ENCODE measurements around the gene SLC39A3.

SLC39A3 gene

GRCh38 chr19:2739602-2740313 is at the start of gene SLC39A3:
SLC39A3 (minus strand) TSS chr19:2740017; CDS start chr19:2737257, 2,760 bp downstream.
- peak; percentile 100 for DNase-seq

- DNase-seq = no peak
Observed at GRCh38 chr19:2788237-2788636, 48.4 kb upstream of the SLC39A3 start.

DNA sequence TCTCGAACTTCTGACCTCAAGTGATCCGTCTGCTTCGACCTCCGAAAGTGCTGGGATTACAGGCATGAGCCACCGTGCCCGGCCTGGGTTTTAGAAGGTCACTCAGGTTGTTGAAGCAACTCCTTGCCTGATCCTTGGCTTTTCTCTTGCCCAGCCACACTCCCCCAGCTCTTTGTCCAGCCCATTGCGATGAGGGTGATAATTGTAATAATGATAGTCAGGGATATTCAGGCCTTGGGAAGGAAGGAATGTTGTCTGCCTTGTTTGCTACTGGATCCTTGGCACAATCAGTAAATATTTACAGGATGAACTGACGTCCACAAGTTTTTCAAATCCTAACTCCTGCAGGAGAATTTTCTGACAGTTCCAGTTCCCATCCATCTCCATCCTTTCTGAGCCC is 47.3 kb upstream of the SLC39A3 start:
- DNase-seq = no peak

DNA sequence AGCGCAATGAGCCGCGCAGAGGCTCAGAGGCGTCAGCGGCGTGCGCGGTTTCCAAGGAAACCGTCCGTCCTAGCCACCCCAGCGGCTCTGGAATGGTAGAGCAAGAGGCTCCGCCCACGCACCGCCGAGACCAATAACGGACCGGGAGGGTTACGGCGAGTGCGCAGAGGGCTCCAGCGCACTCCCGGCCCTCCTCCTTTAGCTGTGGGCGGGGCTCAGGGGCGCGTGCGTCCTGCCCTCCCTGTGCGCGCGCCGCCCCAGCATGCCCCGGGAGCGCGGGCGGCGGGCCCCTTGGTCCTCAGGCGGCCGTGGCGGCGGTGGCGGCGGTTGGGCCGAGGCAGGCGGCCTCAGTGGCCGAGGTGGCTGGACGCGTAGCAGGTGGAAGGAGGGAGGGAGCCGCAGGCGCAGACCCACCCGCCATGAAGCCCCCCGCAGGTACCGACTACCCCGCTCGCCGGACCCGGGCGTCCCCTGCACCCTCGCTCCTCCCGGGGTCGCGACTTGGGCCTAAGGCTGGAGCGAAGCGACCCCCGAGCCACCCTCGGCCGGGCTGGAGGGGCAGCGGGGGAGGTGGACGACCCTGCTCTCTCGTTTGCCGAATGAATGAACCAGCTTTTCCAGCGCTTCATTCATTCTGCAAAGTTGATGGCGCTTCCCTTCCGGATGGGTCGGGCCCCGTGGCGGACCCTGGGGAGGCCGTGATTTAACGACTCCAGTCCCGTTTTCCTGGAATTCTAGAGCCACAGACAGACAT is 45.6 kb upstream of the SLC39A3 start, which contains the start of gene THOP1:
THOP1 (plus strand) TSS at position 260 of the 754 bp plus-strand sequence; CDS start at position 420, 160 bp downstream.
- DNase-seq = peak; percentile 99

DNA sequence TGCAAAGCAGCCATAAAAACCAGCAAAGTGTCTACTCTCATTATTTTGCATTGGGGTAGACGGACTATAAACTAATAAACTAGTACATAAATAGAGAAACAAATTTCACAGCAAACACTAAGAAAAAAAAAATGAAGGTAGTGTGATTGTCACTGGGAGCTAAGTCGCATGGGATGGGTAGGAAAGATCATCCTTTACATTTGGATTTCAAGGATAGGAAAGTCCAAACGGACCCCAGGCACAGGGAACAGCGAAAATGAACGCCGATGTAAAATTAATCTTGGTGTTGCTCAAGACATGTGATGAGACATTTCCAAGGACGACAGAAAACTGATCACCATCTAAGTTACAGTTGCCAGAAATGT is 43.9 kb upstream of the SLC39A3 start:
- no peak for DNase-seq

DNA sequence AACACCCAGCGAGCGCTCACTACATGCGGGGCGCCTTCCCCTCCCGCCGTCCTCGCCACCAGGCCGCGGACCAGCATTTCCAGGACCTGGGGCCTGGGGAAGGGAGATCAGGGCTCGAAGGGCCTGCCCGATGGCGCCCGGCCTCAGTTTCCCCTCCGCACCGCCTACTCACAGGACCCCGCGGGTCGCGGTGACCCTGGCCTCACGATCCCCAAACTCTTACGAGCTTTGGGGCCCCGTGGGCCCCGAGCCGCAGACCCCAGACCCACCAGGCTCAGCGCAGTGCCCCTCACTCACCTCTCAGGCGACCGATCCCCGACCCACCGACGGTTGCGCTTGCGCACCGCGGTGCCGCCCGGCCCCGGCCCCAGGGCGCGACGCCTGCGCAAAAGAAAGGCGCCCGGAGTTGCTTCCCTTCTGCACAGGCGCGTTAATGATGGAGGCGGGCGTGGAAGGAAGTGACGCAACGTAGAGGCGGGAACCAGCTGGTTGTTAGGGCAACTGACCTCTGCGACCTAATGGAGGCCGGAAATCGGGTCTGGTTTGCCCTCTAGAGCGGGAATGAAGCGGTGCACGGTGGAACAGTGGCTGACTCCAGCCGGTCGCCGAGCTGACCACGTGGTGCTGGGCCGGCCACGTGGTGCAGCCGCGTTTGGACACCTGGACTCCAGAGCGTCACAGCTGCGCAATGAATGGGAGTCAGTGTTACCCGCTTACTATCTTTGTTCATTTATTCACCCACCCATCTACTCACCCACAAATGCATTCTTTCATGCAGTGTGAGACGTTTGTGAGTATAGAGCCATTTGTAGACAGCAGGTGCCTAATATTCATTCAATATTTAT is 43.3 kb upstream of the SLC39A3 start, which contains the start of gene SGTA:
SGTA (minus strand) TSS at position 338 of the 845 bp plus-strand sequence. CDS start 14,205 bp downstream, outside the sequence.
- DNase-seq = peak; percentile 90 to 95

GRCh38 chr19:2782329-2782935 is 42.6 kb upstream of the SLC39A3 start:
- no peak for DNase-seq

GRCh38 chr19:2780284-2780683 is 40.5 kb upstream of the SLC39A3 start:
- DNase-seq = no peak

DNA sequence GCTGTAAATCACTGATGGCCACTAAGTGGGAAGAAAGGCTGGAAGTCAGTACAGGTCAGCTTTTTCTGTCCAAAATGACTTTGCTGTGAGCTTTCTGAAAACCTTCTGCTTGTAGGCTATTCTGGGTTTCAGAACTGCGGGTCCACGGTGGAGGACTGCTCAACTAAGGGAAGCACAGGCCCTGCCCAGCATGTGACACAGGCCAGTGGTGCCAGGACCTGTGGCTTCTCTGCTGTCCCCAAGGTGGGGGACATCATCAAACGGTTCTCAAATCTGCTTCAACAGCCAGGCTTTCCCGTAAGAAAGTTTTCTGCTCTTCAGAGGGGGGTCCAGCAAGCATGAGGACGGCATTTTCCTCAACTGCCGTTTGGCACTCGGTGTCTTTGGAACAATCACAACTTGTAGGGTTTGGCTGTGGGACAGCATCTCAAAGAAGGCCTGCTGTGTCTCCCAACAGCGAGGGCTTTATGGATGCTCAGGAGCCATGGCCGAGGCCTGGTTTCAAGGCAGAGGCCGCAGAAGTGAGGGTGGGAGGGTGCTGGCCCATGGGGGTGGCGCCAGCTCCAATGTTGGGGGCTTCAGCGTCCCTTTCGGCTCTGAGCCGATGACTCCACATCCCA is 39.4 kb upstream of the SLC39A3 start:
- no peak for DNase-seq

- no peak for DNase-seq
Observed at GRCh38 chr19:2777952-2778683, 38.3 kb upstream of the SLC39A3 start.

DNA sequence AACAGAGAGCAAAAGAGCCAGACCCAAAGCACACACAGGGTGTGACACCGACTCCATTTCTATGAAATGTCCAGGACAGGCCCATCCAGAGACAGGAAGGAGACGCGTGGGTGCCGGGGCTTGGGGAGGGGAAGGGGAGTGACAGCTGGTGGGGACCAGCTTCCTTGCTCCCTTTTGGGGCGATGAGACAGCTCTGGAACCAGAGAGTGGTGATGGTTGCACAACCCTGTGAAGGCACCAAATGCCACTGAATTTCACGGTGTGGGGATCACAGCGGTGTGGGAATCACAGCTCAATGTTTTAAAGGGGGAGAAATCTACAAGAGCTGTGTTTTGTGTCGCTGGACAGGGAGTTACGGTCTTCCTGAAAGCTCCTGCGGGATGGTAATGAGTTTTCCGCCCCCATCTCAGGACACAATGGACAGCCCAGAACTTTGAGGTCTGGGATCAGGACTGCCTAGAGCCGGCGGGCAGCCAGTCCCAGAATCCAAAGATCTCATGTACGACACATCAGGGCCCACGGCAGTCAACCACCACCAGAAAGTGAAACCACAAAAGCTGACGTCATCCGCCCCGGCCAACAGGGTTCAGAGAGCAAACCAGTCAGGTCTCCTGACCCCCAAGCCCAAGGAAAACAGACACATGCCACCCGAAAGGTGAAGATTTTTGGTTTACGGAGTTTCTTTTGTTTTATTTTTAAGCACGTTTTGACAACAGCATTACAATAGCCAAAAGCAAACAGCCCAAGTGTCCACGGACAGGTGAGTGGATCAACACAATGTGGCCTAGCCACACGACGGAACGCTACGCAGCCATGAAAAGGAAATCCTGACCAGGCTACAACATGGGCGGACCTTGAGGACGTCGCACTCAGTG is 36.0 kb upstream of the SLC39A3 start:
- peak; percentile 61 to 68 for DNase-seq

GRCh38 chr19:2774953-2775555 is 35.2 kb upstream of the SLC39A3 start:
- DNase-seq = no peak

GRCh38 chr19:2774083-2774679 is 34.4 kb upstream of the SLC39A3 start:
- no peak for DNase-seq

- no peak for DNase-seq
Observed at GRCh38 chr19:2771786-2772674, 32.2 kb upstream of the SLC39A3 start.

DNA sequence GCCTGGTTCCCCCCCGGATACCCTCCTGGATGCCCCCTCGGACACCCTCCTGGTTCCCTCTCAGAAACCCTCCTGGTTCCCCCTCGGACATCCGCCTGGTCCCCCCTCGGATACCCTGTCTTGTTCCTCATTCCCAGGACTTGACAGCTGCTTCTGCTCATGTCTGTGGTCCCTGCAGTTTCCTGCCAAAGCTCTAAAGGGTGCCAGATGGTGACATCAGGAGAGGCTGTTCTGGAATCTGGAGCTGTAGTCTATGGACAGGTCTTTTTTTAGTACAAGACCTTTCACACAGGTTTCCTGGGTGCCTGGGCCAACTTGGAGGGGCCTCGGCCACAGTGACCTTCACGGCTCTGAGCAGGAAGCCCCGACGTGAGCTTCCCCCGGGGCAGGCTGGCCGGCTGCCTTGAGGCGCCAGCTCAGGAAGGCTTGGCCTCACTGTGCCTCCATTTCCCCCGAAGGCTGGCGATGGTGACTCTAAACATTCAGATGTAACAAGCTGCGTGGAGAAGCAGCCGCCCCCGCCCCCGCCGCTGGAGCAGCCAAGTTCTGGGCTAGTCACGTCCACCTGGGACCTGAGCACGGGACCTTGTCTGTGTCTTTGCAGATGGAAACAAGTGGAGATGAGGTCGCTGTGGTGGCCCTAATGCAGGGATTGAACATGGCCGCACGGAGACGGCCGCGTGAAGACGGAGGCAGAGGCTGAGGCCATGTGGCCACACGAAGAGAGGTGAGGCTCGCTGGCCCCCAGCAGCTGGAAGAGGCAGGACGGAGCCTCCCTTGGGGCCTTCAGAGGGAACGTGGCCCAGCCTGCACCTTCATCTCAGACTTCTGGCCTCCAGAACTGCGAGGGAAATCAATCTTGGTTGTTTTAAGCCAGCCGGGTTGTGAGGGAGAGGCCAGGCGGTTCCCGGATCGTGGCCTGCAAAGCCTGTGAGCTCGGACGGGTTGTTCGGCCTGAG is 30.5 kb upstream of the SLC39A3 start:
- no peak for DNase-seq

DNA sequence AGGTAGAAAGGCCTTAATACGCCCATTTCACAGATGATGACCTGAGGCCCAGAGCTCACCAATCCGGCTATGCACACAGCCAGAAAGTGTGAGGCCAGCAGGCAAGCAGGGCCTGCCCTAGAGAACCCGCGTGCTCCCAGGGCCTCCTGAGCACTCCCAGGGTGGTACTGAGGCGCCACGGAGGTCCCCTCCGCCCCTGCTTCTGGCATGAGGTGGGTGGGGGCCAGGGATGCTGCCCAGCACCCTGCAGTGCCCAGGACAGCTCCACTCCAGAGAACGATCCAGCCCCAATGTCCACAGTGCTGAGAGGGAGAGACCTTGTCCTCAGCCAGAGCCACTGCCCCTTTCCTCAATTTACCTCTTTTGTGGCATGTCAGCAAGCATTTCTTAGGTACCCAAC is 29.4 kb upstream of the SLC39A3 start:
- DNase-seq = no peak
